Vagina (tissue), 2 donors: Measurements from ENCODE around the gene ZNF787.

Source experiments
- CTCF ChIP-seq, 3 experiments: fragments of 450-650 bp in 2 of 3; fragments of 200-600 bp in 1 of 3; sonication (generic) in 1 of 3; IDR thresholded peaks; one replicate each; pipeline ENCODE4 v1.5.1; 2017 to 2019; ENCODE audit warnings: antibody characterized with exemption in 3 of 3, mild to moderate bottlenecking in 2 of 3, moderate library complexity in 2 of 3
- POLR2AphosphoS5 ChIP-seq, 2 donors: sonication (generic); formaldehyde crosslinking; IDR thresholded peaks; one replicate each; pipeline ENCODE4 v1.9.0; 2017; ENCODE audit warnings: antibody characterized with exemption in 2 of 2, mild to moderate bottlenecking in 2 of 2, low read depth in 1 of 2; ENCODE audit not compliant: insufficient read depth in 1 of 2

GRCh38 chr19:56097776-56098175, 23.3 kb downstream of the ZNF787 start:
- no peak for TF ChIP-seq CTCF (IDR thresholded peaks at IDR 0.05)
- TF ChIP-seq POLR2AphosphoS5 (IDR thresholded peaks at IDR 0.05; ENCODE audit: insufficient read depth in 1 of 2, low read depth in 1 of 2), result no peak
